Bronchial epithelial cell (primary cell): ENCODE measurements around the gene ZNF292. TPM values are rescaled to one million over a fixed set of nuclear protein-coding genes. Genes with fewer than 3 reads are reported as not detected.
A peak's percentile ranks its signal among the peaks of the same experiment; 100 is the strongest.
"Not testable (repeated sequence)": the region's sequence is repeated elsewhere in the genome, so short reads cannot be mapped to it uniquely, and the experiment has no call there.

ENCODE experiments used
- DNase-seq: peaks from one replicate; pipeline ENCODE4 v3.0.0-alpha.2; 2010; ENCODE audit warnings: low read depth
- FAIRE-seq: peaks from 2 replicates; lab custom pipeline; 2011; peaks lifted over from hg19 to GRCh38; lab: Jason Lieb, UNC
- H3K27me3 ChIP-seq: 2 replicates; pipeline ENCODE4 v1.5.1; 2011; ENCODE audit warnings: low read length; ENCODE audit not compliant: control insufficient read depth, insufficient read depth
- H3K36me3 ChIP-seq: 2 replicates; pipeline ENCODE4 v1.5.1; 2011; ENCODE audit warnings: low read length; ENCODE audit not compliant: control insufficient read depth, insufficient read depth
- H3K4me3 ChIP-seq: 2 replicates; pipeline ENCODE4 v1.5.1; 2011; ENCODE audit warnings: mild to moderate bottlenecking, low read depth, low read length, control low read depth
- CTCF ChIP-seq: IDR thresholded peaks from 2 replicates; pipeline ENCODE4 v1.5.1; 2011; ENCODE audit warnings: mild to moderate bottlenecking, moderate library complexity, low read length, control low read depth, inconsistent platforms; ENCODE audit not compliant: insufficient read depth, severe bottlenecking
- total RNA-seq: library from RNA; depleted of rRNA; stranded (reverse); fragments of >200 nt; gene quantifications from 2 replicates; pipeline ENCODE4 v1.2.1, GENCODE V29; 2014

ZNF292 gene
- total RNA-seq, 1 donor from 2014 or later, result 28.2 TPM

- no peak for FAIRE-seq
Measured at GRCh38 chr6:87222676-87223075, 67.3 kb downstream of the ZNF292 start.

GRCh38 chr6:87224971-87225370, 69.6 kb downstream of the ZNF292 start:
- no peak for TF ChIP-seq CTCF
- H3K4me3 ChIP-seq, result no peak overlapping the region
- H3K27me3 ChIP-seq, result no peaks in the 10 kb centered on the region
- FAIRE-seq (no peak), DNase-seq (no peak)
- peaks cover 2% of the 10 kb centered on the region for H3K36me3 ChIP-seq

More at GRCh38 chr6:87222676-87223075, 67.3 kb downstream of the ZNF292 start:
- H3K4me3 ChIP-seq, result no peak overlapping the region
- H3K36me3 ChIP-seq, result peaks cover 2% of the 10 kb centered on the region
- DNase-seq, result no peak
- no peak for TF ChIP-seq CTCF
- no peaks in the 10 kb centered on the region for H3K27me3 ChIP-seq

- Histone ChIP-seq H3K36me3 (peaks cover 2% of the 10 kb centered on the region), H3K27me3 (no peaks in the 10 kb centered on the region), H3K4me3 (no peak overlapping the region)
- TF ChIP-seq CTCF, result no peak
- no peak for DNase-seq
- FAIRE-seq, result no peak
Measured at GRCh38 chr6:87225511-87225910, 70.1 kb downstream of the ZNF292 start.

- Histone ChIP-seq H3K36me3 (peaks cover 2% of the 10 kb centered on the region), H3K27me3 (no peaks in the 10 kb centered on the region), H3K4me3 (no peak overlapping the region)
- DNase-seq (no peak), FAIRE-seq (no peak)
- no peak for TF ChIP-seq CTCF
Measured at GRCh38 chr6:87225937-87226336, 70.6 kb downstream of the ZNF292 start.

GRCh38 chr6:87230801-87231200, 75.4 kb downstream of the ZNF292 start:
- no peak overlapping the region for H3K4me3 ChIP-seq
- no peaks in the 10 kb centered on the region for H3K27me3 ChIP-seq
- TF ChIP-seq CTCF, result no peak
- peaks cover 1% of the 10 kb centered on the region for H3K36me3 ChIP-seq
- DNase-seq (no peak), FAIRE-seq (no peak)

- FAIRE-seq (no peak), DNase-seq (peak; percentile 45)
- no peaks in the 10 kb centered on the region for H3K27me3 ChIP-seq
- TF ChIP-seq CTCF, result peak; percentile 21
- no peak overlapping the region for H3K4me3 ChIP-seq
- peaks cover 4% of the 10 kb centered on the region for H3K36me3 ChIP-seq
Measured at GRCh38 chr6:87237804-87238203, 82.4 kb downstream of the ZNF292 start.

- not testable (repeated sequence) for FAIRE-seq, H3K27me3 ChIP-seq, DNase-seq, H3K36me3 ChIP-seq, H3K4me3 ChIP-seq
Measured at GRCh38 chr6:87239098-87239635, 83.8 kb downstream of the ZNF292 start.
